ENCODE data around the gene MRPL12.
A peak's percentile ranks its signal among the peaks of the same experiment; 100 is the strongest.
"Not testable (repeated sequence)": the region's sequence is repeated elsewhere in the genome, so short reads cannot be mapped to it uniquely, and the experiment has no call there.

The MRPL12 gene

GRCh38 chr17:81733507-81734404, 30.6 kb downstream of the MRPL12 start:
- H3K4me3 ChIP-seq (ENCODE audit: low read depth, low read length): no peak overlapping the region
- peak; percentile 90 for TF ChIP-seq CTCF (IDR thresholded peaks at IDR 0.05; ENCODE audit: low read depth, low read length)

GRCh38 chr17:81734405-81735263, 31.5 kb downstream of the MRPL12 start:
- no peak for TF ChIP-seq CTCF (IDR thresholded peaks at IDR 0.05; ENCODE audit: low read depth, low read length)
- no peak overlapping the region for H3K4me3 ChIP-seq (ENCODE audit: low read depth, low read length)

- no peak for TF ChIP-seq CTCF (IDR thresholded peaks at IDR 0.05; ENCODE audit: low read depth, low read length)
- no peak overlapping the region for H3K4me3 ChIP-seq (ENCODE audit: low read depth, low read length)
These were observed 32.3 kb downstream of the MRPL12 start for GRCh38 chr17:81735264-81736102.

DNA sequence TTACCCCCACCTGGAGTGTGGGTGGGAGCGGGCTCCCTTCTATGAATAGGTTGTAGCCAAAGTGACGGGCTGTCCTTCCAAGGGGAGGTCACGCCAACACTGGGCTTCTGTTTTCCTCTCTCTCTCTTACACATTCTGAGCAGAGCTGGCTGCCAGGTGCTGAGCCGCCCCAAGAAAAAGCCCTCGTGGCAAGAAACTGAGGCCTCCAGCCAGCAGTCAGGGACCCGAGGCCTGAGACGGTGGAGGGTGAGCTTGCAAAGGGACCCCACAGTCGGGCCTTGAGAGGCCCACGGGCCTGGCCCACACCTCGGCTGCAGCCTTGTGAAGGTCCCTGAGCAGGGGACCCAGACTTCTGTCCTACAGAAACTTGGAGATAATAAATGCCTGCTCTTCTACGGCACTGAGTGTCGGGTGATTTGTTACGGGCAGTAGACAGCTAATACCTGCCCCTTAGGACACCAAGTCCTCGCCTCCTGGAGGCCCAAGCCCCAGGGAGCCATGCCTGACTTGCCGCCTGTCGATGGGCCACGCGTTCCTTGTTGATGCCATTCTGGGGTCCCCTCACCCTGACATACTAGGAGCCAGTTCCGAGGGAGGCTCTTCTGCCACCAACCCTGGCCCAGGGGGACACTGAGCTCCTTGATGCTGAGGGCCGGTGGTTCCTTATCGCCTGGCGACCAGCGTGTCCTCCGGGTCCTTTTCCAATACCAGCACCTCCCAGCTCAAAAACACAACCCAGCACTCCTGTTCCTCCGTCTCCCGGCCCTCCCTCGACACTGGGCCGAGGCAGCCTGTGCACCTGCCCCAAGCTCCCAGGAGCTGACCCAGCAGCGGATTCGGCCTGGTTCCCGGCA, 35.0 kb downstream of the MRPL12 start:
- TF ChIP-seq CTCF (IDR thresholded peaks at IDR 0.05; ENCODE audit: low read depth, low read length): no peak

DNA sequence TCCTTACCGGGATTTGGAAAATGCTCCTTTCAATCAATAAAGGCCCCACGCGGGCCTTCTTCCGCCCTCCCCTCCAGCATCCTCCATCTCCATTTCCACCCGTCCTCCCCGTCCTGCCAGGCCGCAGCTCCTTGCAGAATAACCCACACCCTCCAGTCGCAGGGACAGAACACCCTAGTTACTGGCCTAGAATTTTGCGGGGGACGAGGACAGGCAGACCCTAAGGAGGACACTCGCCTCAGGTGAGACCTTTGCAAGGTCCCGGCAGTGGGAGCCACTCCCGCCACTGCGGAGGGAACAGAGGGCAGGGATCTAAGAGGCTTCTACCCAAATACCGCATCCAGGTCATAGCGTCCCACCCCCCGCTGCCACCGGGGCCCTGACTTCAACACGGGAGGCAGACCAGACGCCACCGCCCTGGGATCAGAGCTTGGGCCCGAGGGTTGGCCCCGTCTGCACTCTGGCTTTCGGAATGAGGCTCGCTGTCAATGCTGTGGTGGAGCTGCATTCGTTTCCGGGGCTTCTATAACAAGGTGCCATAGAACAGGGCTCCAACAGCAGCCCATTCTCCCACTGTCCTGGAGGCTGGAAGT, 35.7 kb downstream of the MRPL12 start:
- TF ChIP-seq CTCF (IDR thresholded peaks at IDR 0.05; ENCODE audit: low read depth, low read length): no peak
- no peak overlapping the region for H3K4me3 ChIP-seq (ENCODE audit: low read depth, low read length)

More for the DNA sequence above, 35.0 kb downstream of the MRPL12 start:
- H3K4me3 ChIP-seq (ENCODE audit: low read depth, low read length): no peak overlapping the region

GRCh38 chr17:81739593-81739992, 36.4 kb downstream of the MRPL12 start:
- not testable (repeated sequence) for H3K4me3 ChIP-seq (ENCODE audit: low read depth, low read length)
